T-helper 1 cell treated with Interleukin-12 subunit alpha and Interleukin-12 subunit beta and Interleukin-4 antibody, amounts not matched to agents 30 μg/mL and 1 μg/mL, for 36 hours (primary cell): ENCODE measurements around the gene ZMIZ1.

Experiments
- H3K27ac Mint-ChIP-seq: one replicate; pipeline ENCODE4 v1.8.0; 2021; ENCODE audit warnings: mild to moderate bottlenecking, mixed read lengths
- H3K27me3 Mint-ChIP-seq: one replicate; pipeline ENCODE4 v1.8.0; 2021; ENCODE audit warnings: low read depth, mixed read lengths
- H3K36me3 Mint-ChIP-seq: one replicate; pipeline ENCODE4 v1.8.0; 2021; ENCODE audit warnings: low read depth, mixed read lengths
- H3K4me1 Mint-ChIP-seq: one replicate; pipeline ENCODE4 v1.8.0; 2021; ENCODE audit warnings: low read depth, mixed read lengths
- H3K4me3 Mint-ChIP-seq: one replicate; pipeline ENCODE4 v1.8.0; 2021; ENCODE audit warnings: mild to moderate bottlenecking, moderate library complexity, mixed read lengths
- H3K9me3 Mint-ChIP-seq: one replicate; pipeline ENCODE4 v1.8.0; 2021; ENCODE audit warnings: mixed read lengths

The ZMIZ1 gene

GRCh38 chr10:79162861-79163665 is 94.3 kb downstream of the ZMIZ1 start:
- Mint-ChIP-seq H3K4me3 (no peak overlapping the region), H3K36me3 (no peaks in the 10 kb centered on the region), H3K27ac (no peak overlapping the region), H3K4me1 (no peaks in the 10 kb centered on the region), H3K9me3 (no peaks in the 10 kb centered on the region), H3K27me3 (no peaks in the 10 kb centered on the region)

GRCh38 chr10:79163666-79163975 is 94.9 kb downstream of the ZMIZ1 start:
- Mint-ChIP-seq H3K9me3 (no peaks in the 10 kb centered on the region), H3K27me3 (no peaks in the 10 kb centered on the region), H3K27ac (no peak overlapping the region), H3K36me3 (no peaks in the 10 kb centered on the region), H3K4me3 (no peak overlapping the region), H3K4me1 (no peaks in the 10 kb centered on the region)

GRCh38 chr10:79164075-79164474 is 95.3 kb downstream of the ZMIZ1 start:
- H3K27ac Mint-ChIP-seq = no peak overlapping the region
- no peaks in the 10 kb centered on the region for H3K27me3 Mint-ChIP-seq
- no peak overlapping the region for H3K4me3 Mint-ChIP-seq
- no peaks in the 10 kb centered on the region for H3K4me1 Mint-ChIP-seq
- no peaks in the 10 kb centered on the region for H3K36me3 Mint-ChIP-seq
- no peaks in the 10 kb centered on the region for H3K9me3 Mint-ChIP-seq

- Mint-ChIP-seq H3K27me3 (no peaks in the 10 kb centered on the region), H3K36me3 (no peaks in the 10 kb centered on the region), H3K27ac (no peak overlapping the region), H3K9me3 (no peaks in the 10 kb centered on the region), H3K4me1 (no peaks in the 10 kb centered on the region), H3K4me3 (no peak overlapping the region)
These were observed 96.5 kb downstream of the ZMIZ1 start for GRCh38 chr10:79165070-79165778.

GRCh38 chr10:79166312-79166721 is 97.6 kb downstream of the ZMIZ1 start:
- Mint-ChIP-seq H3K9me3 (no peaks in the 10 kb centered on the region), H3K4me1 (no peaks in the 10 kb centered on the region), H3K27me3 (no peaks in the 10 kb centered on the region), H3K36me3 (no peaks in the 10 kb centered on the region), H3K27ac (no peak overlapping the region), H3K4me3 (no peak overlapping the region)

GRCh38 chr10:79166741-79167140 is 98.0 kb downstream of the ZMIZ1 start:
- Mint-ChIP-seq H3K27me3 (no peaks in the 10 kb centered on the region), H3K4me1 (no peaks in the 10 kb centered on the region), H3K36me3 (no peaks in the 10 kb centered on the region), H3K9me3 (no peaks in the 10 kb centered on the region), H3K4me3 (no peak overlapping the region), H3K27ac (no peak overlapping the region)

GRCh38 chr10:79167537-79167936 is 98.8 kb downstream of the ZMIZ1 start:
- no peaks in the 10 kb centered on the region for H3K4me1 Mint-ChIP-seq
- H3K27ac Mint-ChIP-seq = no peak overlapping the region
- no peak overlapping the region for H3K4me3 Mint-ChIP-seq
- no peaks in the 10 kb centered on the region for H3K36me3 Mint-ChIP-seq
- no peaks in the 10 kb centered on the region for H3K9me3 Mint-ChIP-seq
- H3K27me3 Mint-ChIP-seq = no peaks in the 10 kb centered on the region

GRCh38 chr10:79168210-79168609 is 99.4 kb downstream of the ZMIZ1 start:
- Mint-ChIP-seq H3K27me3 (no peaks in the 10 kb centered on the region), H3K36me3 (no peaks in the 10 kb centered on the region), H3K27ac (no peak overlapping the region), H3K9me3 (no peaks in the 10 kb centered on the region), H3K4me3 (no peak overlapping the region), H3K4me1 (no peaks in the 10 kb centered on the region)

- H3K9me3 Mint-ChIP-seq = no peaks in the 10 kb centered on the region
- H3K27me3 Mint-ChIP-seq = no peaks in the 10 kb centered on the region
- no peak overlapping the region for H3K4me3 Mint-ChIP-seq
- no peaks in the 10 kb centered on the region for H3K4me1 Mint-ChIP-seq
- H3K27ac Mint-ChIP-seq = no peak overlapping the region
- H3K36me3 Mint-ChIP-seq = no peaks in the 10 kb centered on the region
These were observed 101.5 kb downstream of the ZMIZ1 start for GRCh38 chr10:79170226-79170752.

- no peak overlapping the region for H3K27ac Mint-ChIP-seq
These were observed 102.2 kb downstream of the ZMIZ1 start for GRCh38 chr10:79170993-79171392.

GRCh38 chr10:79171504-79171903 is 102.7 kb downstream of the ZMIZ1 start:
- Mint-ChIP-seq H3K9me3 (no peaks in the 10 kb centered on the region), H3K4me3 (no peak overlapping the region), H3K4me1 (no peaks in the 10 kb centered on the region), H3K36me3 (no peaks in the 10 kb centered on the region), H3K27me3 (no peaks in the 10 kb centered on the region), H3K27ac (no peak overlapping the region)

More at GRCh38 chr10:79170993-79171392, 102.2 kb downstream of the ZMIZ1 start:
- H3K27me3 Mint-ChIP-seq = no peaks in the 10 kb centered on the region
- H3K4me1 Mint-ChIP-seq = no peaks in the 10 kb centered on the region
- no peaks in the 10 kb centered on the region for H3K9me3 Mint-ChIP-seq
- H3K4me3 Mint-ChIP-seq = no peak overlapping the region
- H3K36me3 Mint-ChIP-seq = no peaks in the 10 kb centered on the region

GRCh38 chr10:79172881-79173280 is 104.1 kb downstream of the ZMIZ1 start:
- no peaks in the 10 kb centered on the region for H3K27me3 Mint-ChIP-seq
- H3K27ac Mint-ChIP-seq = no peak overlapping the region
- no peak overlapping the region for H3K4me3 Mint-ChIP-seq
- no peaks in the 10 kb centered on the region for H3K36me3 Mint-ChIP-seq
- no peaks in the 10 kb centered on the region for H3K4me1 Mint-ChIP-seq
- H3K9me3 Mint-ChIP-seq = no peaks in the 10 kb centered on the region

- Mint-ChIP-seq H3K4me1 (no peaks in the 10 kb centered on the region), H3K9me3 (no peaks in the 10 kb centered on the region), H3K36me3 (no peaks in the 10 kb centered on the region), H3K27ac (no peak overlapping the region), H3K27me3 (no peaks in the 10 kb centered on the region), H3K4me3 (no peak overlapping the region)
These were observed 105.0 kb downstream of the ZMIZ1 start for GRCh38 chr10:79173582-79174262.

- no peak overlapping the region for H3K27ac Mint-ChIP-seq
- no peaks in the 10 kb centered on the region for H3K4me1 Mint-ChIP-seq
- H3K27me3 Mint-ChIP-seq = no peaks in the 10 kb centered on the region
- H3K4me3 Mint-ChIP-seq = no peak overlapping the region
- no peaks in the 10 kb centered on the region for H3K36me3 Mint-ChIP-seq
- H3K9me3 Mint-ChIP-seq = no peaks in the 10 kb centered on the region
These were observed 107.3 kb downstream of the ZMIZ1 start for GRCh38 chr10:79176052-79176501.
